Vagina (tissue), 2 donors: ENCODE data around the gene DAZAP1.

ENCODE experiments used
- CTCF ChIP-seq, 3 experiments: fragments of 450-650 bp in 2 of 3; fragments of 200-600 bp in 1 of 3; sonication (generic) in 1 of 3; IDR thresholded peaks; one replicate each; pipeline ENCODE4 v1.5.1; 2017 to 2019; ENCODE audit warnings: antibody characterized with exemption in 3 of 3, mild to moderate bottlenecking in 2 of 3, moderate library complexity in 2 of 3
- POLR2A ChIP-seq, 2 donors: fragments of 450-650 bp; IDR thresholded peaks; one replicate each; pipeline ENCODE4 v1.6.1; 2017; ENCODE audit warnings: antibody characterized with exemption in 2 of 2, mild to moderate bottlenecking in 2 of 2, moderate library complexity in 2 of 2

GRCh38 chr19:1468274-1468820 is 61.0 kb downstream of the DAZAP1 start:
- TF ChIP-seq CTCF (IDR thresholded peaks at IDR 0.05) (no peak), POLR2A (IDR thresholded peaks at IDR 0.05) (no peak)
